Endothelial cell of coronary artery (primary cell): Measurements from ENCODE around the gene ZFYVE26. TPM values are rescaled to one million over a fixed set of nuclear protein-coding genes. Genes with fewer than 3 reads are reported as not detected.

ENCODE experiments used
- total RNA-seq: library from RNA; depleted of rRNA; stranded (reverse); fragments of >200 nt; gene quantifications from 2 replicates; pipeline ENCODE4 v1.2.3, GENCODE V29; 2014

The ZFYVE26 gene
- total RNA-seq = 13.4 and 15.3 TPM in 2 replicates

DNA sequence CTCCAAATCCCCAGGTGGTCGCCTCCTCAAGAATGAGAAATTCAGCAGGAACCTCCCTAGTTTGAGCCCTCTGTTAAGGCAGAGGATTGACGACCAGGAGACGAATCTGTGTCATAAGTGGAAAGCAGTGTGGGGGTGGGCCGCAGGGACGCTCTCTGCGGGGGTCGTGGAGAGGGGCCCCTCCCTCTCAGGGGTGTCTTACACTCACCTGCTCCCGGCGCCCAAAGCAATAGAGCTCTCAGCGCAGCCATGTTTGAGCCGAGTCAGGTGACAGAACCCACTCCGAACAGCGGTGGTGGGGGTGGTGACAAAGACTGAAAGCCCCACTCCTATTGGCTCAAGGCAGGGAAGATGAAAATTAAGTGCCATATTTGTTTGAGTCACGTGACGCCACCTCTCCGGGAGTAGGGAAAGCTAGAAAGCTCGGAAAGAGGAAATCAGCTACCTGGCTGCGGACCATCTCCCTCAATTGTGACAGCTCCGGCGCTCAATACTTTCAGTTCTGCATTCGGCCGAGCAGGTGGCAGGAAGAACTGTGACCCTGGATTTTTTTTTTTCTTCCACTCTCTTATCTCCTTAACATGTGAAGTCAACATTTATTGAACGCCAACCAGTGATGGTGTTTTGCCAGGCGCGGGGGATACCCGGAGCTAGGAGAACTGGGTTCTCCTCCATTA lies at the start of gene ZFYVE26:
Gene ZFYVE26, minus strand, starts transcription at position 265 of the 677 bp plus-strand sequence. CDS start 627 bp downstream, outside the sequence.

DNA sequence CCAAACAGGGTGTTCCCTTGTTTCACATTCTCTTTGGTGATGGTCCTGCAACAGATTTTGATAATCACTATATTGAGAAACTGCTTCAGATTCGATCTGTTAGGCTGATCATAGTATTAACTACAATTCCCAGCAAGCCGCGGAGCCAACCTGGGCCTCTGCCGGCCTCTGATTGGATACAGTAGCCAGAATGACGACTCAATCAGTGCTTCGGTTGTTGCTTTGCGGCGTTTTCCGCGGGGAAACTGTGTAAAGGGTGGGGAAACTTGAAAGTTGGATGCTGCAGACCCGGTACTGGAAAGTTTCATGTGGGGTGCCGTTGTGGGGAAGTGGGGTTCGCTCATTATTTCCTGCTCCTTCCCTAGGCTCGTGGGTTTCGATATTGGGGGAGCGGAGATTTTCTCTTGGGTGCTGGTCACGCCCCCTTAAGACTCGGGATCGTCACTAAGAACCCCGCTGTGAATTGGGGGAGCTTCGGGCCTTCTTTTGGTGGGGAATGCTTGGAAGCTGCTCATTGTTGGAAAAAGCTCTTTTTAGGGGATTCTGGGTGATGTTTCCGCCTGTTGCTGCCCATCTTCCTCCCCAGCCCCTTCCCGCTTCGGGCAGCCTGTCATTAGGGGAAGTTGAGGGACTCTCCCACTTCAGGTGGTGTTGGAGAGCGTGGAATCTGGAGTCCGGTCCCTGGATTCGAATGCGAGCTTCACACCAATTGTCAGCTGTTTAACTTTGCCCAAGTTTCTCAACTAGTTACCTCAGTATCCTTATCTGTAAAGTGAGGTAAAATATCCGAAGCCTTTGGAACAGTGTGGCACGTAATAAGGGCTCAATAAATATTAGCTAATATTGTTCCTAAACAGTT lies 3.4 kb upstream of the ZFYVE26 start, which contains the start of gene RAD51B:
Gene RAD51B, plus strand, starts transcription at position 217 of the 859 bp plus-strand sequence.

DNA sequence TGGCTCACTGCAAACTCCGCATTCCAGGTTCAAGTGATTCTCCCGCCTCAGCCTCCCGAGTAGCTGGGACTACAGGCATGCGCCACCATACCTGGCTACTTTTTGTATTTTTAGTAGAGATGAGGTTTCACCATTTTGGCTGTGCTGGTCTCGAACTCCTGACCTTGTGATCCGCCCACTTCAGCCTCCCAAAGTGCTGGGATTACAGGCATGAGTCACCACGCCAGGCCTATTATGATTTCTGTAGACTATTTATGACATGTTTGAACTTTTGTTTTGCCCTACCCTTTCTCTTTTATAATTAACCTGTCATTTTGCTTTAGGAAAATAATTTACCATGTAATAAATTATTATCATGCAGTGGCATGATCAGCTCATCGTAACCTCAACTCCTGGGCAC lies 114.9 kb downstream of the ZFYVE26 start, which contains the start of gene RDH12:
Gene RDH12, plus strand, starts transcription at position 395 of the 400 bp plus-strand sequence. CDS start 20,757 bp downstream, outside the sequence.

Other genes with a start within 250 kb of the ZFYVE26 start
- 6.8 and 8.0 TPM in 2 replicates for gene PIGH, start 216.3 kb downstream of the ZFYVE26 start, total RNA-seq
- gene ARG2, start 196.7 kb downstream of the ZFYVE26 start, total RNA-seq = 15.1 and 22.9 TPM in 2 replicates
- gene VTI1B, start 142.0 kb downstream of the ZFYVE26 start, total RNA-seq = 51.8 and 75.7 TPM in 2 replicates
- 74.2 and 84.0 TPM in 2 replicates for gene RDH11, start 120.8 kb downstream of the ZFYVE26 start, total RNA-seq
- not detected in 2 replicates for gene RDH12, start 114.7 kb downstream of the ZFYVE26 start, total RNA-seq
- 11.4 and 12.8 TPM in 2 replicates for gene RAD51B, start 3.2 kb upstream of the ZFYVE26 start, total RNA-seq